ENCODE measurements around the gene GJB1. TPM values are rescaled to one million over a fixed set of nuclear protein-coding genes. Genes with fewer than 3 reads are reported as not detected.
"Not testable (repeated sequence)": the region's sequence is repeated elsewhere in the genome, so short reads cannot be mapped to it uniquely, and the experiment has no call there.

The GJB1 gene
- total RNA-seq, 2 donors from 2014 or later, result not detected

DNA sequence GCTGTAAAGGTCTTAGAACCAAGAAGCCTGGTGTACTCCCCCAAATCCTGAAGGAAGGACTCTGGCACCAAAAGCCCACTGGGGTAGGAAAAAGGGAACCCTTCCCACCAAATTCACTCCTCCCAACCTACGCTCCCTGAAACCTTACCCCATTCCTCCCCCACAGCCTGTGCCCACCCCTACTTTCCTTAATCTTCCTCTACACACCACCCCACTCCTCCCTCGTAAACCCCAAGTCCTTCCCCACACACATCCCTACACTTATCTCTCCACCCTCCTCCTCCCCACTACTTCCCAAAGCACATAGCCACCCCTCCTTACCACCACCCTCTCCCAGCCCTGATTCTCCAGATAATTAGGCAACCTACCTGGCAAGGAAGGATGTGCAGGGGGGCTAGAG is 29.2 kb downstream of the GJB1 start:
- Histone ChIP-seq H3K36me3 (peaks cover 7% of the 10 kb centered on the region), H3K27ac (no peak overlapping the region), H3K4me1 (peaks cover 0 to 15% of the 10 kb centered on the region in 2 donors)

GRCh38 chrX:71253253-71254091 is 30.4 kb downstream of the GJB1 start:
- Histone ChIP-seq H3K9me3 (no peaks in the 10 kb centered on the region), H3K27ac (peak overlapping the region; percentile 79 to 87), H3K4me1 (peaks cover 0 to 15% of the 10 kb centered on the region in 2 donors), H3K4me3 (peak overlapping the region; percentile 67 to 69), H3K36me3 (peaks cover 4% of the 10 kb centered on the region), H3K27me3 (no peaks in the 10 kb centered on the region)
- peak; percentile 24 to 59 for TF ChIP-seq CTCF (IDR thresholded peaks at IDR 0.05)
- DNase-seq (ENCODE audit: low spot score), result no peak

More for the DNA sequence above, 29.2 kb downstream of the GJB1 start:
- Histone ChIP-seq H3K4me3 (no peak overlapping the region), H3K9me3 (no peaks in the 10 kb centered on the region), H3K27me3 (no peaks in the 10 kb centered on the region)
- TF ChIP-seq CTCF (IDR thresholded peaks at IDR 0.05), result no peak
- DNase-seq (ENCODE audit: low spot score), result no peak

- H3K4me3 ChIP-seq, result peak within 1 kb of the TSS; percentile 67 to 69
- peaks cover 3% of the 10 kb centered on the region for H3K36me3 ChIP-seq
- peak; percentile 83 for DNase-seq (ENCODE audit: low spot score)
- no peaks in the 10 kb centered on the region for H3K27me3 ChIP-seq
- H3K4me1 ChIP-seq, result peaks cover 0 to 15% of the 10 kb centered on the region in 2 donors
- peak within 1 kb of the TSS; percentile 79 to 87 for H3K27ac ChIP-seq
- no peak for TF ChIP-seq CTCF (IDR thresholded peaks at IDR 0.05)
- no peaks in the 10 kb centered on the region for H3K9me3 ChIP-seq
These were observed 31.3 kb downstream of the GJB1 start, which contains the start of gene ZMYM3 for GRCh38 chrX:71254092-71254963. Gene ZMYM3, minus strand, starts transcription at chrX:71254140. Its CDS starts 885 bp downstream, at chrX:71253255.

GRCh38 chrX:71256051-71256450 is 33.0 kb downstream of the GJB1 start:
- no peak for TF ChIP-seq CTCF (IDR thresholded peaks at IDR 0.05)
- Histone ChIP-seq H3K4me1 (peaks cover 0 to 15% of the 10 kb centered on the region in 2 donors), H3K9me3 (no peaks in the 10 kb centered on the region), H3K27ac (no peak overlapping the region), H3K27me3 (no peaks in the 10 kb centered on the region), H3K4me3 (no peak overlapping the region), H3K36me3 (no peaks in the 10 kb centered on the region)
- DNase-seq (ENCODE audit: low spot score), result no peak

GRCh38 chrX:71256856-71257255 is 33.8 kb downstream of the GJB1 start:
- no peak for DNase-seq (ENCODE audit: low spot score)
- no peaks in the 10 kb centered on the region for H3K9me3 ChIP-seq
- H3K4me3 ChIP-seq, result no peak overlapping the region
- H3K27me3 ChIP-seq, result no peaks in the 10 kb centered on the region
- no peak overlapping the region for H3K27ac ChIP-seq
- no peaks in the 10 kb centered on the region for H3K36me3 ChIP-seq
- TF ChIP-seq CTCF (IDR thresholded peaks at IDR 0.05), result no peak
- peaks cover 0 to 15% of the 10 kb centered on the region in 2 donors for H3K4me1 ChIP-seq

GRCh38 chrX:71268624-71269023 is 45.6 kb downstream of the GJB1 start:
- not testable (repeated sequence) for H3K4me1 ChIP-seq; H3K27me3 ChIP-seq; H3K9me3 ChIP-seq; DNase-seq (ENCODE audit: low spot score); H3K27ac ChIP-seq; H3K36me3 ChIP-seq; H3K4me3 ChIP-seq
